Fibroblast of the aortic adventitia (primary cell): Measurements from ENCODE around the gene OR4C6. TPM values are rescaled to one million over a fixed set of nuclear protein-coding genes. Genes with fewer than 3 reads are reported as not detected.

ENCODE experiments used
- DNase-seq: peaks from one replicate; pipeline ENCODE4 v3.0.0-alpha.2; 2010; ENCODE audit warnings: low read depth
- H3K4me3 ChIP-seq: 2 replicates; pipeline ENCODE4 v1.5.1; 2011; ENCODE audit warnings: low read depth, mild to moderate bottlenecking, control low read depth, low read length, moderate library complexity
- CTCF ChIP-seq: IDR thresholded peaks from 2 replicates; pipeline ENCODE4 v1.5.1; 2011; ENCODE audit warnings: mild to moderate bottlenecking, low read length, control low read depth, inconsistent platforms; ENCODE audit not compliant: insufficient read depth
- total RNA-seq: library from RNA; depleted of rRNA; stranded (reverse); fragments of >200 nt; gene quantifications from 2 replicates; pipeline ENCODE4 v1.2.3, GENCODE V29; 2012; ENCODE audit warnings: low replicate concordance

OR4C6 gene
- not detected in 2 replicates for total RNA-seq

GRCh38 chr11:55661901-55662300 is at the start of gene OR4C6:
Gene OR4C6 (plus strand): TSS chr11:55662201. CDS start chr11:55665167, 2,966 bp downstream.
- TF ChIP-seq CTCF = no peak
- no peak for DNase-seq
- H3K4me3 ChIP-seq = no peak within 1 kb of the TSS

- no peak overlapping the region for H3K4me3 ChIP-seq
- no peak for TF ChIP-seq CTCF
- DNase-seq = no peak
These were observed 37.5 kb upstream of the OR4C6 start for GRCh38 chr11:55624531-55624930.

GRCh38 chr11:55634813-55635212 is 27.2 kb upstream of the OR4C6 start, which contains the start of gene OR4P4:
Gene OR4P4 (plus strand): TSS chr11:55635113.
- TF ChIP-seq CTCF = no peak
- no peak within 1 kb of the TSS for H3K4me3 ChIP-seq
- DNase-seq = no peak

- TF ChIP-seq CTCF = no peak
These were observed 14.0 kb upstream of the OR4C6 start, which contains the start of gene OR4S2 for GRCh38 chr11:55648027-55648426. Gene OR4S2 (plus strand): TSS chr11:55648327. CDS start chr11:55650904, 2,577 bp downstream.

GRCh38 chr11:55652560-55652959 is 9.4 kb upstream of the OR4C6 start:
- H3K4me3 ChIP-seq = no peak overlapping the region
- no peak for TF ChIP-seq CTCF
- no peak for DNase-seq

More at GRCh38 chr11:55648027-55648426, 14.0 kb upstream of the OR4C6 start, which contains the start of gene OR4S2:
- DNase-seq = no peak
- no peak within 1 kb of the TSS for H3K4me3 ChIP-seq

- no peak for TF ChIP-seq CTCF
- no peak overlapping the region for H3K4me3 ChIP-seq
- no peak for DNase-seq
These were observed 6.9 kb upstream of the OR4C6 start for GRCh38 chr11:55655096-55655495.

- H3K4me3 ChIP-seq = no peak overlapping the region
- DNase-seq = no peak
- TF ChIP-seq CTCF = no peak
These were observed 3.9 kb upstream of the OR4C6 start for GRCh38 chr11:55658031-55658573.
